ENCODE data around the gene BABAM2. TPM values are rescaled to one million over a fixed set of nuclear protein-coding genes. Genes with fewer than 3 reads are reported as not detected.
A peak's percentile ranks its signal among the peaks of the same experiment; 100 is the strongest.

BABAM2 gene
- total and polyA plus RNA-seq, 2 experiments from 2014 or later, result 28.8 to 43.6 TPM

DNA sequence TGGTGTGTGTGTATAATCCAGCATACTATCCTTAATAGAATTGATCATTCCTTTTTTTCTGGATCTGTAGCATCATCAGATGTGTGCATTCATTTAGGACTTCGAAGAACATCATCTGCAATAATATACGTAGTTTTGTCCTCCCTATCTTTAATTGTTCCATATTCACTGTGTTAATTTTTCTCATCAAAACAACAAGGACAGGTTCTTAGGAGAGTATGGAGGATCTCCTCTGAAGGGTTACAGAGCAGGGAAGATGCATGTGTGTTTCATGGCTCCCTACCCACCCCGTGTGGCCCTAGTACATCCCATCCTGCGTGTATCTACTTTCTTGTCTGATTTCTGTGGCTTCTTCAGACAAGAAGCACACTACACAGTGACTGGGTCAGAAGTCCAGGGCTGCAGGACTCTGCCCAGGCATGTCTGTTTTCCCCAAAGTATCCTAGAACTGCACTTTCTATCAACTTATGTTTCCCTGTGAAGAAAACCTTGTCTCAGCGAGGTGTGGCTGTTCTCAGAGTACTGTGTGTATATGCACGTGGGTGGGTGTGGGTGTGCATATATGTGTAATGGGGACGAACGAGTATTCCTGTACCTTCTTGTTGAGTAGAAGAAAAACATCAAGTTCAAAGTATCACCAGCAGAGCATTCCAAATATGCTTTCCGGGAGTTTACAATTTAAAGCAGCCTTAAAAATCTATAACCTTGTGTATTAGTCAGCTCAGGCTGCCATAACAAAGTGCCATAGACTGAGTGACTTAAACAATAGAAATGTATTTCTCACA, 281.8 kb downstream of the BABAM2 start:
- Histone ChIP-seq H3K4me3 (no peak overlapping the region), H3K9me2 (replicated peaks; ENCODE audit: insufficient read depth) (no peaks in the 10 kb centered on the region), H3K79me2 (no peaks in the 10 kb centered on the region), H3K27me3 (no peaks in the 10 kb centered on the region), H3K27ac (peak overlapping the region; percentile 93), H3K9me3 (ENCODE audit: low read depth) (peaks cover 9% of the 10 kb centered on the region), H3K4me1 (ENCODE audit: insufficient read depth) (peaks cover 21% of the 10 kb centered on the region), H2AFZ (no peak overlapping the region), H3K36me3 (replicated peaks; ENCODE audit: insufficient read depth, low read depth) (no peaks in the 10 kb centered on the region), H3K4me2 (peak overlapping the region; percentile 7), H4K20me1 (ENCODE audit: insufficient read depth, poor library complexity, severe bottlenecking) (no peaks in the 10 kb centered on the region)
- TF ChIP-seq CTCF (IDR thresholded peaks at IDR 0.05; ENCODE audit: poor library complexity) (no peak), EZH2 (IDR thresholded peaks at IDR 0.05; ENCODE audit: borderline replicate concordance) (no peak), EZH2phosphoT487 (IDR thresholded peaks at IDR 0.05; ENCODE audit: low read depth, severe bottlenecking, unreplicated experiment) (no peak)
- 56% methylated on average over 9 of the region's 9 CpGs for WGBS (ENCODE audit: low lambda C conversion rate, missing lambda C conversion rate)
- peak; percentile 58 for DNase-seq (ENCODE audit: low spot score)

- no peak for DNase-seq (ENCODE audit: low spot score)
- peak overlapping the region; percentile 93 for H3K27ac ChIP-seq
Measured at GRCh38 chr2:28173377-28173776, 282.8 kb downstream of the BABAM2 start.

DNA sequence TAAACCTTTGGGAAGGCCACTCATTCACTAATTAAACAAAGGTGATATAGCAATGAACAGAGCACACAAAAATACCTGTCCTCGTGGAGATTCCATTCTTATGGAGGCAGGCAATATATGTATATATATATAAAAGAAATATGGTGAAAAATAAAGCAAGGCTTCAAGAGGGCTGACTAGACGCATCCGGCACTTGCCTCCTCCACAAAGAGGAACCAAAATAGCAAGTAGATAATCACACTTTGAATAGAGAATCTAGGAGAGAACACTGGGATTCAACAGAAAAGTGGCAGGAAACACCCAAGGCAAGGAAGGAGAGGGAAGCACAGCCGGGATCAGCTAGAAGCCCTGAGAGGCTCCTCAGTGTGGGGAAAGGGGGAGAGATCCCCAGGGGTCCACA, 283.7 kb downstream of the BABAM2 start:
- DNase-seq (ENCODE audit: low spot score), result no peak
- Histone ChIP-seq H3K36me3 (replicated peaks; ENCODE audit: insufficient read depth, low read depth) (no peaks in the 10 kb centered on the region), H3K4me1 (ENCODE audit: insufficient read depth) (peaks cover 21% of the 10 kb centered on the region), H4K20me1 (ENCODE audit: insufficient read depth, poor library complexity, severe bottlenecking) (no peaks in the 10 kb centered on the region), H3K27ac (peak overlapping the region; percentile 93), H3K9me3 (ENCODE audit: low read depth) (peaks cover 20% of the 10 kb centered on the region), H3K4me3 (no peak overlapping the region), H3K79me2 (no peaks in the 10 kb centered on the region), H3K9me2 (replicated peaks; ENCODE audit: insufficient read depth) (no peaks in the 10 kb centered on the region), H3K4me2 (no peak overlapping the region), H2AFZ (no peak overlapping the region), H3K27me3 (no peaks in the 10 kb centered on the region)
- no peak for TF ChIP-seq EZH2phosphoT487 (IDR thresholded peaks at IDR 0.05; ENCODE audit: low read depth, severe bottlenecking, unreplicated experiment)
- TF ChIP-seq CTCF (IDR thresholded peaks at IDR 0.05; ENCODE audit: poor library complexity), result no peak
- no peak for TF ChIP-seq EZH2 (IDR thresholded peaks at IDR 0.05; ENCODE audit: borderline replicate concordance)
- WGBS (ENCODE audit: low lambda C conversion rate, missing lambda C conversion rate), result 91% methylated on average over 4 of the region's 4 CpGs

More at GRCh38 chr2:28173377-28173776, 282.8 kb downstream of the BABAM2 start:
- no peaks in the 10 kb centered on the region for H4K20me1 ChIP-seq (ENCODE audit: insufficient read depth, poor library complexity, severe bottlenecking)
- H3K36me3 ChIP-seq (replicated peaks; ENCODE audit: insufficient read depth, low read depth), result no peaks in the 10 kb centered on the region
- H3K4me3 ChIP-seq, result no peak overlapping the region
- H3K9me2 ChIP-seq (replicated peaks; ENCODE audit: insufficient read depth), result no peaks in the 10 kb centered on the region
- H3K4me1 ChIP-seq (ENCODE audit: insufficient read depth), result peaks cover 21% of the 10 kb centered on the region
- TF ChIP-seq EZH2 (IDR thresholded peaks at IDR 0.05; ENCODE audit: borderline replicate concordance) (no peak), EZH2phosphoT487 (IDR thresholded peaks at IDR 0.05; ENCODE audit: low read depth, severe bottlenecking, unreplicated experiment) (no peak), CTCF (IDR thresholded peaks at IDR 0.05; ENCODE audit: poor library complexity) (no peak)
- peaks cover 15% of the 10 kb centered on the region for H3K9me3 ChIP-seq (ENCODE audit: low read depth)
- 52% methylated on average over 8 of the region's 8 CpGs for WGBS (ENCODE audit: low lambda C conversion rate, missing lambda C conversion rate)
- peak overlapping the region; percentile 7 for H3K4me2 ChIP-seq
- H3K79me2 ChIP-seq, result no peaks in the 10 kb centered on the region
- H2AFZ ChIP-seq, result no peak overlapping the region
- no peaks in the 10 kb centered on the region for H3K27me3 ChIP-seq

Measured in hepatocyte (in vitro differentiated cells).